ENCODE results near the gene TMEM263. TPM values are rescaled to one million over a fixed set of nuclear protein-coding genes. Genes with fewer than 3 reads are reported as not detected.

The TMEM263 gene
- total and polyA plus RNA-seq, 2 donors (not counting 1 experiment from before 2014, with no cell fraction given) = 97.9 to 116 TPM

- Histone ChIP-seq H3K27me3 (ENCODE audit: control insufficient read depth, insufficient read depth, low read length) (no peaks in the 10 kb centered on the region), H3K9ac (ENCODE audit: insufficient read depth, low read length) (no peak overlapping the region), H4K20me1 (ENCODE audit: control insufficient read depth, extremely low read depth, insufficient read depth, low read length) (no peaks in the 10 kb centered on the region), H3K36me3 (ENCODE audit: control insufficient read depth, insufficient read depth, low read length) (no peaks in the 10 kb centered on the region), H2AFZ (ENCODE audit: low read length) (no peak overlapping the region), H3K27ac (ENCODE audit: insufficient read depth, low read length) (no peak overlapping the region), H3K4me3 (replicated peaks in 1 of 4; ENCODE audit: control extremely low read depth in 1 of 4, insufficient read depth in 1 of 4, low read depth in 3 of 4, low read length in 4 of 4) (no peak overlapping the region), H3K79me2 (ENCODE audit: control insufficient read depth, insufficient read depth, low read length) (no peaks in the 10 kb centered on the region), H3K9me3 (ENCODE audit: control insufficient read depth, insufficient read depth, low read depth, low read length) (no peaks in the 10 kb centered on the region), H3K4me2 (ENCODE audit: extremely low read depth, insufficient read depth, low read length) (no peak overlapping the region), H3K4me1 (ENCODE audit: control insufficient read depth, extremely low read depth, insufficient read depth, low read length) (peaks cover 2% of the 10 kb centered on the region)
- DNase-seq (ENCODE audit: low read depth in 2 of 2) = no peak
- TF ChIP-seq CTCF (conservative IDR thresholded peaks at IDR 0.05 in 1 of 2, IDR thresholded peaks at IDR 0.05 in 1 of 2; ENCODE audit: low read depth in 1 of 2, low read length in 2 of 2) = no peak
- TF ChIP-seq EZH2 (IDR thresholded peaks at IDR 0.05; ENCODE audit: low read length, missing control alignments) = no peak
Measured at GRCh38 chr12:106907846-106908245, 47.9 kb upstream of the TMEM263 start.

GRCh38 chr12:106908561-106908960 lies 47.1 kb upstream of the TMEM263 start:
- Histone ChIP-seq H3K4me2 (ENCODE audit: extremely low read depth, insufficient read depth, low read length) (no peak overlapping the region), H3K9ac (ENCODE audit: insufficient read depth, low read length) (no peak overlapping the region), H3K9me3 (ENCODE audit: control insufficient read depth, insufficient read depth, low read depth, low read length) (no peaks in the 10 kb centered on the region), H3K4me1 (ENCODE audit: control insufficient read depth, extremely low read depth, insufficient read depth, low read length) (no peaks in the 10 kb centered on the region), H3K27me3 (ENCODE audit: control insufficient read depth, insufficient read depth, low read length) (no peaks in the 10 kb centered on the region), H2AFZ (ENCODE audit: low read length) (no peak overlapping the region), H4K20me1 (ENCODE audit: control insufficient read depth, extremely low read depth, insufficient read depth, low read length) (no peaks in the 10 kb centered on the region), H3K79me2 (ENCODE audit: control insufficient read depth, insufficient read depth, low read length) (no peaks in the 10 kb centered on the region), H3K27ac (ENCODE audit: insufficient read depth, low read length) (no peak overlapping the region), H3K4me3 (replicated peaks in 1 of 4; ENCODE audit: control extremely low read depth in 1 of 4, insufficient read depth in 1 of 4, low read depth in 3 of 4, low read length in 4 of 4) (no peak overlapping the region), H3K36me3 (ENCODE audit: control insufficient read depth, insufficient read depth, low read length) (no peaks in the 10 kb centered on the region)
- TF ChIP-seq EZH2 (IDR thresholded peaks at IDR 0.05; ENCODE audit: low read length, missing control alignments) = no peak
- no peak for TF ChIP-seq CTCF (conservative IDR thresholded peaks at IDR 0.05 in 1 of 2, IDR thresholded peaks at IDR 0.05 in 1 of 2; ENCODE audit: low read depth in 1 of 2, low read length in 2 of 2)
- no peak for DNase-seq (ENCODE audit: low read depth in 2 of 2)

- Histone ChIP-seq H3K4me2 (ENCODE audit: extremely low read depth, insufficient read depth, low read length) (no peak overlapping the region), H3K4me3 (replicated peaks in 1 of 4; ENCODE audit: control extremely low read depth in 1 of 4, insufficient read depth in 1 of 4, low read depth in 3 of 4, low read length in 4 of 4) (no peak overlapping the region), H3K36me3 (ENCODE audit: control insufficient read depth, insufficient read depth, low read length) (no peaks in the 10 kb centered on the region), H2AFZ (ENCODE audit: low read length) (no peak overlapping the region), H3K9me3 (ENCODE audit: control insufficient read depth, insufficient read depth, low read depth, low read length) (no peaks in the 10 kb centered on the region), H3K4me1 (ENCODE audit: control insufficient read depth, extremely low read depth, insufficient read depth, low read length) (no peaks in the 10 kb centered on the region), H3K79me2 (ENCODE audit: control insufficient read depth, insufficient read depth, low read length) (no peaks in the 10 kb centered on the region), H3K27me3 (ENCODE audit: control insufficient read depth, insufficient read depth, low read length) (no peaks in the 10 kb centered on the region), H3K9ac (ENCODE audit: insufficient read depth, low read length) (no peak overlapping the region), H4K20me1 (ENCODE audit: control insufficient read depth, extremely low read depth, insufficient read depth, low read length) (no peaks in the 10 kb centered on the region), H3K27ac (ENCODE audit: insufficient read depth, low read length) (no peak overlapping the region)
- DNase-seq (ENCODE audit: low read depth in 2 of 2) = no peak
- TF ChIP-seq EZH2 (IDR thresholded peaks at IDR 0.05; ENCODE audit: low read length, missing control alignments) (no peak), CTCF (conservative IDR thresholded peaks at IDR 0.05 in 1 of 2, IDR thresholded peaks at IDR 0.05 in 1 of 2; ENCODE audit: low read depth in 1 of 2, low read length in 2 of 2) (no peak)
Measured at GRCh38 chr12:106910202-106910601, 45.5 kb upstream of the TMEM263 start.
